ENCODE measurements around the gene SLC44A3. TPM values are rescaled to one million over a fixed set of nuclear protein-coding genes. Genes with fewer than 3 reads are reported as not detected.

SLC44A3 gene
- total RNA-seq, 1 donor from 2014 or later: 129 TPM

- Mint-ChIP-seq H3K9me3 (ENCODE audit: unreplicated experiment) (peaks cover 8% of the 10 kb centered on the region), H3K36me3 (ENCODE audit: unreplicated experiment) (peaks cover 17% of the 10 kb centered on the region), H3K4me3 (ENCODE audit: unreplicated experiment) (no peak overlapping the region), H3K4me1 (ENCODE audit: low read depth, unreplicated experiment) (peaks cover 33% of the 10 kb centered on the region), H3K27me3 (ENCODE audit: unreplicated experiment) (peaks cover 12% of the 10 kb centered on the region), H3K27ac (ENCODE audit: unreplicated experiment) (no peak overlapping the region)
- DNase-seq: no peak
- no peak for TF ChIP-seq CTCF (IDR thresholded peaks at IDR 0.05; ENCODE audit: partially characterized antibody, unreplicated experiment)
These were observed 12.2 kb upstream of the SLC44A3 start for GRCh38 chr1:94807742-94808491.

DNA sequence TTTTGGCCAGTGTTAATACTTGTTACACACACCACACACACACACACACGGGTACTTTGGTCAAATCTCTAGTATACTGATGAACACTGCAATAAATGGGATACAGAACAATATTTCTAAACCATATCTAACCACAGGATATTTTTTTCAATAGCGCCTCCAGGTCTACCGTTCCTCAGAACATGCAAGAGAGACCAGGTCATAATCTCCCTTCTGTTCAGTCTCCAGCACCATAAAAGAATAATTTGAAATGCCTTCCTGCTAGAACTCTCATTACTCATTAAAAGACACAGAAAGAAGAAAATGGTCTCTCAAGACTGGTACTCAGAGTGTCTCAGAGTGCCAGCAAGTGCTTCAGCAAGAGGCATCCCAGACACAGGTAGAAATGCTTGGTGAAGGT is 11.5 kb upstream of the SLC44A3 start:
- H3K4me3 Mint-ChIP-seq (ENCODE audit: unreplicated experiment): no peak overlapping the region
- H3K4me1 Mint-ChIP-seq (ENCODE audit: low read depth, unreplicated experiment): peaks cover 26% of the 10 kb centered on the region
- H3K27ac Mint-ChIP-seq (ENCODE audit: unreplicated experiment): peak overlapping the region; percentile 14
- peaks cover 9% of the 10 kb centered on the region for H3K27me3 Mint-ChIP-seq (ENCODE audit: unreplicated experiment)
- DNase-seq: no peak
- no peak for TF ChIP-seq CTCF (IDR thresholded peaks at IDR 0.05; ENCODE audit: partially characterized antibody, unreplicated experiment)
- peaks cover 7% of the 10 kb centered on the region for H3K9me3 Mint-ChIP-seq (ENCODE audit: unreplicated experiment)
- H3K36me3 Mint-ChIP-seq (ENCODE audit: unreplicated experiment): peaks cover 24% of the 10 kb centered on the region

GRCh38 chr1:94812985-94813384 is 7.2 kb upstream of the SLC44A3 start:
- Mint-ChIP-seq H3K27me3 (ENCODE audit: unreplicated experiment) (peaks cover 8% of the 10 kb centered on the region), H3K4me3 (ENCODE audit: unreplicated experiment) (no peak overlapping the region), H3K36me3 (ENCODE audit: unreplicated experiment) (peaks cover 45% of the 10 kb centered on the region), H3K4me1 (ENCODE audit: low read depth, unreplicated experiment) (peaks cover 2% of the 10 kb centered on the region), H3K9me3 (ENCODE audit: unreplicated experiment) (peaks cover 10% of the 10 kb centered on the region), H3K27ac (ENCODE audit: unreplicated experiment) (no peak overlapping the region)
- TF ChIP-seq CTCF (IDR thresholded peaks at IDR 0.05; ENCODE audit: partially characterized antibody, unreplicated experiment): no peak
- no peak for DNase-seq

- Mint-ChIP-seq H3K4me3 (ENCODE audit: unreplicated experiment) (no peak overlapping the region), H3K27me3 (ENCODE audit: unreplicated experiment) (peaks cover 17% of the 10 kb centered on the region), H3K9me3 (ENCODE audit: unreplicated experiment) (peaks cover 19% of the 10 kb centered on the region), H3K36me3 (ENCODE audit: unreplicated experiment) (peaks cover 44% of the 10 kb centered on the region), H3K4me1 (ENCODE audit: low read depth, unreplicated experiment) (peaks cover 4% of the 10 kb centered on the region), H3K27ac (ENCODE audit: unreplicated experiment) (no peak overlapping the region)
- no peak for DNase-seq
- TF ChIP-seq CTCF (IDR thresholded peaks at IDR 0.05; ENCODE audit: partially characterized antibody, unreplicated experiment): no peak
These were observed 4.1 kb upstream of the SLC44A3 start for GRCh38 chr1:94816030-94816429.

GRCh38 chr1:94817712-94818111 is 2.4 kb upstream of the SLC44A3 start:
- DNase-seq: no peak
- Mint-ChIP-seq H3K9me3 (ENCODE audit: unreplicated experiment) (peaks cover 29% of the 10 kb centered on the region), H3K36me3 (ENCODE audit: unreplicated experiment) (peaks cover 30% of the 10 kb centered on the region), H3K27me3 (ENCODE audit: unreplicated experiment) (peaks cover 25% of the 10 kb centered on the region), H3K4me1 (ENCODE audit: low read depth, unreplicated experiment) (peaks cover 14% of the 10 kb centered on the region), H3K27ac (ENCODE audit: unreplicated experiment) (peak overlapping the region; percentile 81), H3K4me3 (ENCODE audit: unreplicated experiment) (peak overlapping the region; percentile 91)
- no peak for TF ChIP-seq CTCF (IDR thresholded peaks at IDR 0.05; ENCODE audit: partially characterized antibody, unreplicated experiment)
